Measurements from ENCODE around the gene GTF3C4.

The GTF3C4 gene

DNA sequence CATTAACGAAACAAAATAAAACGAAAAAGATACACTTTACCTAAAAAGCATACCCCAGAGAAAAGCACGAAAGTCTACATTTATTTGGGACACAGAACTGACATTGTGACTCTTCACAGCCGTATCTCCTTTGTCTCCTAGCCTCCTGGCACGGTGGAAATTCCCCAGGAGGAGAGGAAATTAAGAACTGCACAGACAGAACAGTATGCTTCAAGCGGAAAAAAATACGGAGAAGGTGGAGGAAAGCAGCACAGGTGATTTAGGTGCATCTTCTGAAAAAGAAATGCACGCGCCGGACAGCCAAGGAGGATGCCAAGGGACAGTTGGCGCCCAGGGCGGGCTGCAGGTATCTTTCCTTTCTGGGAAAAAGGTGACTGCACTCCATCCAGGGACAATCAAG is 32.5 kb upstream of the GTF3C4 start:
- no peaks in the 10 kb centered on the region for H3K9me3 ChIP-seq (ENCODE audit: low read length)
- no peak overlapping the region for H2AFZ ChIP-seq (ENCODE audit: low read length)
- no peaks in the 10 kb centered on the region for H3K4me1 ChIP-seq (ENCODE audit: insufficient read depth, low read length, severe bottlenecking)
- TF ChIP-seq CTCF (IDR thresholded peaks at IDR 0.05; ENCODE audit: low read length): no peak
- TF ChIP-seq EZH2 (IDR thresholded peaks at IDR 0.05; ENCODE audit: borderline replicate concordance, low read length): no peak
- no peaks in the 10 kb centered on the region for H3F3A ChIP-seq (ENCODE audit: insufficient read depth, low read length)
- peaks cover 72% of the 10 kb centered on the region for H3K36me3 ChIP-seq (ENCODE audit: insufficient read depth, low read length)
- no peak overlapping the region for H3K4me3 ChIP-seq (ENCODE audit: low read depth, low read length, poor library complexity, severe bottlenecking)
- no peak overlapping the region for H3K4me2 ChIP-seq (ENCODE audit: low read length)
- H4K20me1 ChIP-seq (ENCODE audit: insufficient read depth, low read length): no peaks in the 10 kb centered on the region
- no peak overlapping the region for H3K27ac ChIP-seq (ENCODE audit: low read depth, low read length, poor library complexity, severe bottlenecking)
- H3K27me3 ChIP-seq (ENCODE audit: insufficient read depth, low read length): no peaks in the 10 kb centered on the region
- H3K9me2 ChIP-seq (ENCODE audit: low read depth, low read length): no peaks in the 10 kb centered on the region
- no peaks in the 10 kb centered on the region for H3K79me2 ChIP-seq (ENCODE audit: insufficient read depth, low read length)
- no peak overlapping the region for H3K9ac ChIP-seq (ENCODE audit: low read length)

- no peaks in the 10 kb centered on the region for H3K79me2 ChIP-seq (ENCODE audit: insufficient read depth, low read length)
- H3K4me3 ChIP-seq (ENCODE audit: low read depth, low read length, poor library complexity, severe bottlenecking): no peak overlapping the region
- H3K27ac ChIP-seq (ENCODE audit: low read depth, low read length, poor library complexity, severe bottlenecking): no peak overlapping the region
- no peak overlapping the region for H2AFZ ChIP-seq (ENCODE audit: low read length)
- no peaks in the 10 kb centered on the region for H3K27me3 ChIP-seq (ENCODE audit: insufficient read depth, low read length)
- no peaks in the 10 kb centered on the region for H3K4me1 ChIP-seq (ENCODE audit: insufficient read depth, low read length, severe bottlenecking)
- H3K9me2 ChIP-seq (ENCODE audit: low read depth, low read length): no peaks in the 10 kb centered on the region
- no peaks in the 10 kb centered on the region for H3F3A ChIP-seq (ENCODE audit: insufficient read depth, low read length)
- TF ChIP-seq CTCF (IDR thresholded peaks at IDR 0.05; ENCODE audit: low read length) (no peak), EZH2 (IDR thresholded peaks at IDR 0.05; ENCODE audit: borderline replicate concordance, low read length) (no peak)
- H3K4me2 ChIP-seq (ENCODE audit: low read length): no peak overlapping the region
- no peak overlapping the region for H3K9ac ChIP-seq (ENCODE audit: low read length)
- no peaks in the 10 kb centered on the region for H4K20me1 ChIP-seq (ENCODE audit: insufficient read depth, low read length)
- H3K9me3 ChIP-seq (ENCODE audit: low read length): no peaks in the 10 kb centered on the region
- H3K36me3 ChIP-seq (ENCODE audit: insufficient read depth, low read length): peaks cover 74% of the 10 kb centered on the region
Measured at GRCh38 chr9:132638240-132638639, 32.0 kb upstream of the GTF3C4 start.

DNA sequence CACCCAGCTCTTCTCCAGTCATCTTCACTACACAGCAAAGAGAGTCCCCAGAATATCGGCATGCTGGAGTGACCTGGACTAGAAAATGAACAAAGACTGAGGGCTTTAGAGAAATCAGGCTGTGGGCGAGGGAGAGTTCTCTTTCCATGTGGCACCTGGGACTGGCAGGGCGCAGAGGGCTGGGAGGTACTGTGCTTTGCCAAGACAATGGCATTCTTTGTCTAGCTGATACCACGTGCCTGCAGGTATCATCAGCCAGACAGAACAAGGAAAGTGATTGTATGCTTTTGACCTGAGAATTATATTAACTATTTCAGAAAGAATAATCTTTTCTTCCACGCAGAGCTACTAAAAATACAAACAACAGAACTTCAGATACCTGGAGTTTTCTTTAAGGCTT is 30.9 kb upstream of the GTF3C4 start:
- Histone ChIP-seq H3K9me3 (ENCODE audit: low read length) (no peaks in the 10 kb centered on the region), H3K9ac (ENCODE audit: low read length) (no peak overlapping the region), H3K4me2 (ENCODE audit: low read length) (no peak overlapping the region), H3K9me2 (ENCODE audit: low read depth, low read length) (no peaks in the 10 kb centered on the region), H3F3A (ENCODE audit: insufficient read depth, low read length) (no peaks in the 10 kb centered on the region), H4K20me1 (ENCODE audit: insufficient read depth, low read length) (no peaks in the 10 kb centered on the region), H3K36me3 (ENCODE audit: insufficient read depth, low read length) (peaks cover 82% of the 10 kb centered on the region), H2AFZ (ENCODE audit: low read length) (no peak overlapping the region), H3K79me2 (ENCODE audit: insufficient read depth, low read length) (no peaks in the 10 kb centered on the region), H3K4me3 (ENCODE audit: low read depth, low read length, poor library complexity, severe bottlenecking) (no peak overlapping the region), H3K27me3 (ENCODE audit: insufficient read depth, low read length) (no peaks in the 10 kb centered on the region), H3K27ac (ENCODE audit: low read depth, low read length, poor library complexity, severe bottlenecking) (no peak overlapping the region), H3K4me1 (ENCODE audit: insufficient read depth, low read length, severe bottlenecking) (no peaks in the 10 kb centered on the region)
- TF ChIP-seq EZH2 (IDR thresholded peaks at IDR 0.05; ENCODE audit: borderline replicate concordance, low read length): no peak
- no peak for TF ChIP-seq CTCF (IDR thresholded peaks at IDR 0.05; ENCODE audit: low read length)

Measured in OCI-LY1 (cell line).